Suprapubic skin (tissue), 4 donors: ENCODE measurements around the gene PRSS48. TPM values are rescaled to one million over a fixed set of nuclear protein-coding genes. Genes with fewer than 3 reads are reported as not detected.

Experiments used
- DNase-seq, 2 donors: peaks; one replicate each; pipeline ENCODE4 v3.0.0-alpha.2; 2019; ENCODE audit warnings: low spot score in 2 of 2
- H3K27ac ChIP-seq: fragments of 200-600 bp; sonication (generic); one replicate; pipeline ENCODE4 v1.5.1; 2019
- H3K27me3 ChIP-seq: fragments of 200-600 bp; sonication (generic); one replicate; pipeline ENCODE4 v1.5.1; 2019
- H3K36me3 ChIP-seq: fragments of 200-600 bp; sonication (generic); one replicate; pipeline ENCODE4 v1.5.1; 2019
- H3K4me1 ChIP-seq: fragments of 200-600 bp; sonication (generic); one replicate; pipeline ENCODE4 v1.5.1; 2019
- H3K4me3 ChIP-seq: fragments of 200-600 bp; sonication (generic); one replicate; pipeline ENCODE4 v1.5.1; 2019; ENCODE audit warnings: mild to moderate bottlenecking
- H3K9me3 ChIP-seq: fragments of 200-600 bp; sonication (generic); one replicate; pipeline ENCODE4 v1.5.1; 2019
- CTCF ChIP-seq, 2 donors: fragments of 200-600 bp in 1 of 2; fragments of 450-650 bp in 1 of 2; sonication (generic) in 1 of 2; IDR thresholded peaks; one replicate each; pipeline ENCODE4 v1.5.1; 2016 to 2019; ENCODE audit warnings: antibody characterized with exemption in 2 of 2, mild to moderate bottlenecking in 1 of 2, moderate library complexity in 1 of 2
- EP300 ChIP-seq: sonication (generic); formaldehyde crosslinking; IDR thresholded peaks from one replicate; pipeline ENCODE4 v1.6.1; 2017; ENCODE audit warnings: antibody characterized with exemption
- POLR2A ChIP-seq, 2 donors: fragments of 450-650 bp; IDR thresholded peaks; one replicate each; pipeline ENCODE4 v1.6.1; 2017; ENCODE audit warnings: antibody characterized with exemption in 2 of 2, mild to moderate bottlenecking in 2 of 2, moderate library complexity in 2 of 2
- POLR2AphosphoS5 ChIP-seq, 3 donors: sonication (generic); formaldehyde crosslinking; IDR thresholded peaks; one replicate each; pipeline ENCODE4 v1.6.1; 2017; ENCODE audit warnings: antibody characterized with exemption in 3 of 3
- WGBS: methylation state at CpG from one replicate; pipeline ENCODE4 v1.1.5; 2018; 5-methylcytosine and 5-hydroxymethylcytosine counted together
- total RNA-seq, 4 donors: library from RNA; depleted of rRNA; stranded (reverse); fragments of >200 nt; gene quantifications; one replicate each; pipeline ENCODE4 v1.1.0, GENCODE V29; 2016

The PRSS48 gene
- total RNA-seq, 4 donors from 2014 or later = not detected

- Histone ChIP-seq H3K4me3 (peak overlapping the region; percentile 24), H3K9me3 (no peaks in the 10 kb centered on the region), H3K4me1 (peaks cover 39% of the 10 kb centered on the region), H3K36me3 (no peaks in the 10 kb centered on the region), H3K27me3 (no peaks in the 10 kb centered on the region), H3K27ac (peak overlapping the region; percentile 26)
- TF ChIP-seq EP300 = no peak
- no peak for TF ChIP-seq POLR2AphosphoS5 (IDR thresholded peaks at IDR 0.05)
- TF ChIP-seq POLR2A (IDR thresholded peaks at IDR 0.05) = no peak
- TF ChIP-seq CTCF (IDR thresholded peaks at IDR 0.05) = no peak
- DNase-seq = no peak
Measured at GRCh38 chr4:151322570-151322969, 45.6 kb downstream of the PRSS48 start.

GRCh38 chr4:151323667-151324066, 46.7 kb downstream of the PRSS48 start:
- Histone ChIP-seq H3K27me3 (no peaks in the 10 kb centered on the region), H3K4me1 (peaks cover 39% of the 10 kb centered on the region), H3K27ac (peak overlapping the region; percentile 95), H3K36me3 (no peaks in the 10 kb centered on the region), H3K4me3 (peak overlapping the region; percentile 94), H3K9me3 (no peaks in the 10 kb centered on the region)
- DNase-seq = no peak
- whole genome bisulfite sequencing = 75% methylated on average over 1 of the region's 1 CpG
- no peak for TF ChIP-seq POLR2AphosphoS5 (IDR thresholded peaks at IDR 0.05)
- no peak for TF ChIP-seq CTCF (IDR thresholded peaks at IDR 0.05)
- no peak for TF ChIP-seq EP300
- no peak for TF ChIP-seq POLR2A (IDR thresholded peaks at IDR 0.05)

GRCh38 chr4:151324124-151324751, 47.3 kb downstream of the PRSS48 start:
- peak overlapping the region; percentile 94 for H3K4me3 ChIP-seq
- peaks cover 39% of the 10 kb centered on the region for H3K4me1 ChIP-seq
- H3K27me3 ChIP-seq = no peaks in the 10 kb centered on the region
- H3K9me3 ChIP-seq = no peaks in the 10 kb centered on the region
- no peaks in the 10 kb centered on the region for H3K36me3 ChIP-seq
- peak overlapping the region; percentile 95 for H3K27ac ChIP-seq
- no peak for DNase-seq
- WGBS = 13% methylated on average over 12 of the region's 12 CpGs
- TF ChIP-seq CTCF (IDR thresholded peaks at IDR 0.05) = no peak
- TF ChIP-seq EP300 = no peak
- no peak for TF ChIP-seq POLR2A (IDR thresholded peaks at IDR 0.05)
- no peak for TF ChIP-seq POLR2AphosphoS5 (IDR thresholded peaks at IDR 0.05)

GRCh38 chr4:151324752-151325110, 47.8 kb downstream of the PRSS48 start:
- peak overlapping the region; percentile 95 for H3K27ac ChIP-seq
- TF ChIP-seq EP300 (no peak), POLR2A (IDR thresholded peaks at IDR 0.05) (no peak), CTCF (IDR thresholded peaks at IDR 0.05) (no peak), POLR2AphosphoS5 (IDR thresholded peaks at IDR 0.05) (no peak)
- H3K9me3 ChIP-seq = no peaks in the 10 kb centered on the region
- H3K4me1 ChIP-seq = peaks cover 39% of the 10 kb centered on the region
- no peaks in the 10 kb centered on the region for H3K36me3 ChIP-seq
- H3K27me3 ChIP-seq = no peaks in the 10 kb centered on the region
- peak overlapping the region; percentile 94 for H3K4me3 ChIP-seq
- WGBS = 2% methylated on average over 21 of the region's 21 CpGs
- DNase-seq = peak in 1 of 2 donors; percentile 71

- peaks cover 39% of the 10 kb centered on the region for H3K4me1 ChIP-seq
- no peaks in the 10 kb centered on the region for H3K27me3 ChIP-seq
- H3K9me3 ChIP-seq = no peaks in the 10 kb centered on the region
- peak within 1 kb of the TSS; percentile 94 for H3K4me3 ChIP-seq
- H3K27ac ChIP-seq = peak within 1 kb of the TSS; percentile 95
- TF ChIP-seq EP300 (no peak), POLR2AphosphoS5 (IDR thresholded peaks at IDR 0.05) (peak in 2 of 3 donors; percentile 13 to 23), CTCF (IDR thresholded peaks at IDR 0.05) (no peak), POLR2A (IDR thresholded peaks at IDR 0.05) (peak in 1 of 2 donors; percentile 49)
- H3K36me3 ChIP-seq = no peaks in the 10 kb centered on the region
- 2% methylated on average over 21 of the region's 88 CpGs for WGBS
- DNase-seq = peak; percentile 84 to 85
Measured at GRCh38 chr4:151325111-151325948, 48.4 kb downstream of the PRSS48 start, which contains the start of gene SH3D19. Gene SH3D19, minus strand, starts transcription at chr4:151325605. Its CDS starts 253 bp downstream, at chr4:151325352.
